ENCODE measurements around the gene DDX23. TPM values are rescaled to one million over a fixed set of nuclear protein-coding genes. Genes with fewer than 3 reads are reported as not detected.

The DDX23 gene
- total RNA-seq, 4 donors from 2014 or later, result 66.8 to 85.8 (median 73.0) TPM

DNA sequence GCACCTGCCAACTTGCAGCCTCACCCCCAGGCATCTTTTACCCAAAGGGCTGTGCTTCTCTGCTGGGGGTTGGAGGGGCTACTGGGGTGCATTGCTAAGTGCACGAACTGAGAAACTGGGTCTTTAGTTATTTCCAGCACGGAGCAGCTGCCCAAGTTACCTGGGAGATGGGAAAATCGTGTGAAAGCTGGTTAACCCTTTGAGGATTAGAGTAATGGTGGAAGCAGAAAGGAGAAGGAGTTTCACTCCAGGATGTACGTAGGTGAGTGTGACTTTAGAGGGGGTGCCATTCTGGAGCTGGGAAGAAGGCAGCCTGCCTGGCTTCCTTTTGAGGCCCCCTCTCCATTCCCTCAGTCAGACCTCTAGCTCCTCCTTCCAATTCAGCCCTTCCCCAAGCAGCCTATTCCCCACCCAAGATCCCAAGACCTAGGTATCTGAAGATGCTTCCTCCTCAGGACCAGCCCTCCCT lies 62.1 kb downstream of the DDX23 start:
- 14% methylated on average over 2 of the region's 4 CpGs; no CpG with 5 or more reads in 1 of the 2 donors for WGBS, 2 donors (ENCODE audit: low coverage in 1 of 2)
- Histone ChIP-seq H3K27me3 (no peaks in the 10 kb centered on the region), H3K27ac (peak overlapping the region in 2 of 4 donors; percentile 90 to 91), H3K4me3 (peak overlapping the region; percentile 63 to 95), H3K4me1 (peaks cover 4 to 46% (median 15%) of the 10 kb centered on the region in 3 donors), H3K36me3 (no peaks in the 10 kb centered on the region), H3K9me3 (no peaks in the 10 kb centered on the region)
- no peak for TF ChIP-seq POLR2AphosphoS5 (IDR thresholded peaks at IDR 0.05)
- TF ChIP-seq EP300 (IDR thresholded peaks at IDR 0.05), result no peak
- no peak for TF ChIP-seq POLR2A (IDR thresholded peaks at IDR 0.05)
- TF ChIP-seq, protein P1, sequence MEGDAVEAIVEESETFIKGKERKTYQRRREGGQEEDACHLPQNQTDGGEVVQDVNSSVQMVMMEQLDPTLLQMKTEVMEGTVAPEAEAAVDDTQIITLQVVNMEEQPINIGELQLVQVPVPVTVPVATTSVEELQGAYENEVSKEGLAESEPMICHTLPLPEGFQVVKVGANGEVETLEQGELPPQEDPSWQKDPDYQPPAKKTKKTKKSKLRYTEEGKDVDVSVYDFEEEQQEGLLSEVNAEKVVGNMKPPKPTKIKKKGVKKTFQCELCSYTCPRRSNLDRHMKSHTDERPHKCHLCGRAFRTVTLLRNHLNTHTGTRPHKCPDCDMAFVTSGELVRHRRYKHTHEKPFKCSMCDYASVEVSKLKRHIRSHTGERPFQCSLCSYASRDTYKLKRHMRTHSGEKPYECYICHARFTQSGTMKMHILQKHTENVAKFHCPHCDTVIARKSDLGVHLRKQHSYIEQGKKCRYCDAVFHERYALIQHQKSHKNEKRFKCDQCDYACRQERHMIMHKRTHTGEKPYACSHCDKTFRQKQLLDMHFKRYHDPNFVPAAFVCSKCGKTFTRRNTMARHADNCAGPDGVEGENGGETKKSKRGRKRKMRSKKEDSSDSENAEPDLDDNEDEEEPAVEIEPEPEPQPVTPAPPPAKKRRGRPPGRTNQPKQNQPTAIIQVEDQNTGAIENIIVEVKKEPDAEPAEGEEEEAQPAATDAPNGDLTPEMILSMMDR (IDR thresholded peaks at IDR 0.05), result no peak
- no peak for ATAC-seq

DNA sequence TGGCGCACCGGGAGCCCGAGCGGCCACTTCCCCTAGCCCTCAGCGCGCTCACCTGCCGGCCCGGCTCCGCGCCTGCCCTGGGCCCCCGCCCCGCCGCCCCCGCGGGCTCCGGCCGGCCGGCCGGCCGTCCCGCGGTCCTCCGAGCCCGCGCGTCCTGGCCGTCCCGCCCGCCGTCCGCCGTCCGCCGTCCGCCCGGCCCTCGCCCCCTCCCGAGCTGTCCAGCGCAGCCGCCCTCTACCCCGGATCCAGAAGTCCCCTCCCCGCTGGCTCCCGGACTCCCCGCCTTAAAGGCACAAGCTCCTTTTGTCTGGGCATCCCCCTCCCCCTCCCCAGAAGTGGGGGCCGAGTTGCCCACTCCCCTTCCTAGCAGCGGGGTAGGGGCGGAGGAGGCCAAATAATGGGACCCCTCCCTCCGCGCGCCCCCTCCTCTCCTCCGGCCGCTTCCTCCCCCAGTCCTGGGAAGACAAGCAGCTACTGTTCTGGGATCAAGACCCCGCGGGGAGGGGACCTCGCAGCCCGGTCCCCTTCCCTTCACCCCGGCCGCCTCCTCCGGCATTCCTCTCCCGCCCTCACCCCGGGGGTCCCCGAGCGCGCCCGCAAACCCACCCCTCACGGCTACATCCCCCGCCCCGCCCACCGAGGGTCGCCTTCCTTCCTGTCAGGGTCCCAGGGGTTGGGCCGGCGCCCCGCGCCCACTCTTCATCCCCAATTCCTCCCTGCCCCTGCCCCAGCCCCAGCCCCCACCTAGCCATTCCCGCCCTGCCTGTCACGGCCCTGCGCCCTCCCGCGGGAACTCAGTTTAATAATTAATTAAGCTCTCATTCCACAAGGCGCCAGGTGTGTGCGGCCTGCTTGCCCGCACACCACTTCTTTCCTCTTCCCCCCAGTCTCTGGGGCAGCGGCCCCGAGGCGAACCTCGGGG lies 62.8 kb downstream of the DDX23 start, which contains the start of gene ADCY6:
ADCY6 (minus strand) TSS at position 236 of the 922 bp plus-strand sequence. CDS start 5,655 bp downstream, outside the sequence.
- no peaks in the 10 kb centered on the region for H3K36me3 ChIP-seq
- ATAC-seq, result peak; percentile 88
- H3K4me1 ChIP-seq, result peaks cover 4 to 46% (median 15%) of the 10 kb centered on the region in 3 donors
- 1% methylated on average over 15 of the region's 86 CpGs; no CpG with 5 or more reads in 1 of the 2 donors for WGBS, 2 donors (ENCODE audit: low coverage in 1 of 2)
- no peaks in the 10 kb centered on the region for H3K27me3 ChIP-seq
- no peaks in the 10 kb centered on the region for H3K9me3 ChIP-seq
- H3K27ac ChIP-seq, result peak within 1 kb of the TSS; percentile 52 to 91 (median 88)
- no peak for TF ChIP-seq POLR2AphosphoS5 (IDR thresholded peaks at IDR 0.05)
- peak in 1 of 2 donors; percentile 11 for TF ChIP-seq POLR2A (IDR thresholded peaks at IDR 0.05)
- no peak for TF ChIP-seq EP300 (IDR thresholded peaks at IDR 0.05)
- TF ChIP-seq, protein P1 (IDR thresholded peaks at IDR 0.05), result no peak
- peak within 1 kb of the TSS; percentile 63 to 95 for H3K4me3 ChIP-seq

GRCh38 chr12:48788524-48788853 lies 63.5 kb downstream of the DDX23 start:
- peak overlapping the region; percentile 49 to 91 (median 88) for H3K27ac ChIP-seq
- no peaks in the 10 kb centered on the region for H3K9me3 ChIP-seq
- TF ChIP-seq, protein P1 (IDR thresholded peaks at IDR 0.05), result peak in 1 of 4 experiments; percentile 25
- TF ChIP-seq EP300 (IDR thresholded peaks at IDR 0.05), result no peak
- ATAC-seq, result peak; percentile 41
- no peaks in the 10 kb centered on the region for H3K27me3 ChIP-seq
- H3K4me3 ChIP-seq, result peak overlapping the region; percentile 63 to 95
- peaks cover 4 to 46% (median 15%) of the 10 kb centered on the region in 3 donors for H3K4me1 ChIP-seq
- H3K36me3 ChIP-seq, result no peaks in the 10 kb centered on the region
- WGBS, 2 donors (ENCODE audit: low coverage in 1 of 2), result 0% methylated on average over 1 of the region's 25 CpGs; no CpG with 5 or more reads in 1 of the 2 donors

GRCh38 chr12:48787791-48788523 lies 64.0 kb downstream of the DDX23 start:
- H3K4me3 ChIP-seq, result peak overlapping the region; percentile 63 to 95
- H3K9me3 ChIP-seq, result no peaks in the 10 kb centered on the region
- no peaks in the 10 kb centered on the region for H3K27me3 ChIP-seq
- H3K36me3 ChIP-seq, result peaks cover 0 to 3% of the 10 kb centered on the region in 2 donors
- peak; percentile 4 for ATAC-seq
- WGBS, 2 donors (ENCODE audit: low coverage in 1 of 2), result 0 to 8% methylated on average over 1 to 8 of the region's 11 CpGs
- peaks cover 4 to 46% (median 15%) of the 10 kb centered on the region in 3 donors for H3K4me1 ChIP-seq
- no peak for TF ChIP-seq EP300 (IDR thresholded peaks at IDR 0.05)
- peak overlapping the region; percentile 49 to 91 (median 88) for H3K27ac ChIP-seq
